HG02852 (cell line): Measurements from ENCODE around the gene PGBD4.
"Not testable (repeated sequence)": the region's sequence is repeated elsewhere in the genome, so short reads cannot be mapped to it uniquely, and the experiment has no call there.

ENCODE experiments used
- ATAC-seq: cut with Tn5 transposase; IDR thresholded peaks from one replicate; pipeline ENCODE4 v1.9.1; 2021; ENCODE audit warnings: mild to moderate bottlenecking, moderate library complexity; ENCODE audit not compliant: unreplicated experiment

The PGBD4 gene

GRCh38 chr15:34111488-34111887 lies 9.6 kb downstream of the PGBD4 start:
- ATAC-seq: no peak

- no peak for ATAC-seq
Measured at GRCh38 chr15:34114215-34114614, 12.3 kb downstream of the PGBD4 start.

GRCh38 chr15:34114739-34115138 lies 12.9 kb downstream of the PGBD4 start:
- ATAC-seq: no peak

GRCh38 chr15:34116620-34117019 lies 14.7 kb downstream of the PGBD4 start:
- ATAC-seq: no peak

GRCh38 chr15:34119291-34119690 lies 17.4 kb downstream of the PGBD4 start:
- ATAC-seq: no peak

GRCh38 chr15:34120420-34120819 lies 18.5 kb downstream of the PGBD4 start:
- ATAC-seq: not testable (repeated sequence)

- not testable (repeated sequence) for ATAC-seq
Measured at GRCh38 chr15:34121786-34122185, 19.9 kb downstream of the PGBD4 start.

GRCh38 chr15:34122771-34123183 lies 20.9 kb downstream of the PGBD4 start:
- peak; percentile 52 for ATAC-seq

- no peak for ATAC-seq
Measured at GRCh38 chr15:34124651-34125050, 22.8 kb downstream of the PGBD4 start.

GRCh38 chr15:34125945-34126344 lies 24.1 kb downstream of the PGBD4 start:
- no peak for ATAC-seq

GRCh38 chr15:34126522-34126921 lies 24.6 kb downstream of the PGBD4 start:
- no peak for ATAC-seq

GRCh38 chr15:34128898-34129297 lies 27.0 kb downstream of the PGBD4 start:
- ATAC-seq: no peak

- ATAC-seq: no peak
Measured at GRCh38 chr15:34132881-34133280, 31.0 kb downstream of the PGBD4 start.

GRCh38 chr15:34133511-34133910 lies 31.6 kb downstream of the PGBD4 start:
- no peak for ATAC-seq

- ATAC-seq: no peak
Measured at GRCh38 chr15:34147371-34148140, 45.7 kb downstream of the PGBD4 start.

- no peak for ATAC-seq
Measured at GRCh38 chr15:34154725-34155204, 52.9 kb downstream of the PGBD4 start.

GRCh38 chr15:34155859-34156258 lies 54.0 kb downstream of the PGBD4 start:
- no peak for ATAC-seq
